Astrocyte (in vitro differentiated cells and primary cell): ENCODE measurements around the gene ITGAE. TPM values are rescaled to one million over a fixed set of nuclear protein-coding genes. Genes with fewer than 3 reads are reported as not detected.

ENCODE experiments used
- DNase-seq: peaks from one replicate; pipeline ENCODE4 v3.0.0-alpha.2; 2010; ENCODE audit warnings: low read depth
- FAIRE-seq: peaks from 2 replicates; lab custom pipeline; 2011; peaks lifted over from hg19 to GRCh38; lab: Jason Lieb, UNC
- H2AFZ ChIP-seq: 2 replicates; pipeline ENCODE4 v1.6.0; 2012; ENCODE audit warnings: low read depth, low read length, inconsistent platforms
- H3K27ac ChIP-seq: 2 replicates; pipeline ENCODE4 v1.5.1; 2011; ENCODE audit warnings: low read depth, low read length, inconsistent platforms
- H3K27me3 ChIP-seq: 2 replicates; pipeline ENCODE4 v1.6.0; 2011; ENCODE audit warnings: low read length, inconsistent platforms; ENCODE audit not compliant: insufficient read depth
- H3K36me3 ChIP-seq: 2 replicates; pipeline ENCODE4 v1.5.1; 2011; ENCODE audit warnings: low read length, inconsistent platforms; ENCODE audit not compliant: insufficient read depth
- H3K4me1 ChIP-seq: 2 replicates; pipeline ENCODE4 v1.5.1; 2011; ENCODE audit warnings: low read length, inconsistent platforms; ENCODE audit not compliant: insufficient read depth
- H3K4me2 ChIP-seq: 2 replicates; pipeline ENCODE4 v1.6.0; 2012; ENCODE audit warnings: low read length, inconsistent platforms
- H3K4me3 ChIP-seq: 2 replicates; pipeline ENCODE4 v1.5.1; 2011; ENCODE audit warnings: low read depth, mild to moderate bottlenecking, low read length, inconsistent platforms; ENCODE audit not compliant: insufficient read depth
- H3K79me2 ChIP-seq: 2 replicates; pipeline ENCODE4 v1.6.0; 2012; ENCODE audit warnings: mild to moderate bottlenecking, low read length, inconsistent platforms; ENCODE audit not compliant: insufficient read depth
- H3K9ac ChIP-seq: 2 replicates; pipeline ENCODE4 v1.6.0; 2012; ENCODE audit warnings: mild to moderate bottlenecking, low read length, inconsistent platforms
- H3K9me3 ChIP-seq: 2 replicates; pipeline ENCODE4 v1.5.1; 2012; ENCODE audit warnings: low read depth, mild to moderate bottlenecking, low read length, inconsistent platforms; ENCODE audit not compliant: insufficient read depth
- H4K20me1 ChIP-seq: 2 replicates; pipeline ENCODE4 v1.6.0; 2012; ENCODE audit warnings: low read length, inconsistent platforms; ENCODE audit not compliant: insufficient read depth
- H3K27ac Mint-ChIP-seq: one replicate; pipeline ENCODE4 v1.8.0; 2021; ENCODE audit warnings: mild to moderate bottlenecking, mixed read lengths; ENCODE audit not compliant: unreplicated experiment
- H3K27me3 Mint-ChIP-seq: one replicate; pipeline ENCODE4 v1.8.0; 2021; ENCODE audit warnings: low read depth, mixed read lengths; ENCODE audit not compliant: unreplicated experiment
- H3K36me3 Mint-ChIP-seq: one replicate; pipeline ENCODE4 v1.8.0; 2021; ENCODE audit warnings: low read depth, mixed read lengths; ENCODE audit not compliant: unreplicated experiment
- H3K4me1 Mint-ChIP-seq: one replicate; pipeline ENCODE4 v1.8.0; 2021; ENCODE audit warnings: low read depth, mixed read lengths; ENCODE audit not compliant: unreplicated experiment
- H3K4me3 Mint-ChIP-seq: one replicate; pipeline ENCODE4 v1.8.0; 2021; ENCODE audit warnings: mild to moderate bottlenecking, moderate library complexity, mixed read lengths; ENCODE audit not compliant: unreplicated experiment
- H3K9me3 Mint-ChIP-seq: one replicate; pipeline ENCODE4 v1.8.0; 2021; ENCODE audit warnings: mild to moderate bottlenecking, mixed read lengths; ENCODE audit not compliant: unreplicated experiment
- EZH2 ChIP-seq: IDR thresholded peaks from 2 replicates; pipeline ENCODE4 v1.6.1; 2012; ENCODE audit warnings: mild to moderate bottlenecking, low read length, inconsistent platforms; ENCODE audit not compliant: insufficient read depth
- total RNA-seq: library from RNA; stranded (reverse); gene quantifications from 2 replicates; pipeline ENCODE4 v1.2.1, GENCODE V29; 2021
- TF ChIP-seq, protein P1 (sequence below): IDR thresholded peaks from 2 replicates; pipeline ENCODE4 v1.5.1; 2011; ENCODE audit warnings: low read depth, mild to moderate bottlenecking, inconsistent platforms, low read length, moderate library complexity; ENCODE audit not compliant: insufficient read depth

Gene ITGAE
- total RNA-seq, 1 donor from 2014 or later: 30.9 TPM

DNA sequence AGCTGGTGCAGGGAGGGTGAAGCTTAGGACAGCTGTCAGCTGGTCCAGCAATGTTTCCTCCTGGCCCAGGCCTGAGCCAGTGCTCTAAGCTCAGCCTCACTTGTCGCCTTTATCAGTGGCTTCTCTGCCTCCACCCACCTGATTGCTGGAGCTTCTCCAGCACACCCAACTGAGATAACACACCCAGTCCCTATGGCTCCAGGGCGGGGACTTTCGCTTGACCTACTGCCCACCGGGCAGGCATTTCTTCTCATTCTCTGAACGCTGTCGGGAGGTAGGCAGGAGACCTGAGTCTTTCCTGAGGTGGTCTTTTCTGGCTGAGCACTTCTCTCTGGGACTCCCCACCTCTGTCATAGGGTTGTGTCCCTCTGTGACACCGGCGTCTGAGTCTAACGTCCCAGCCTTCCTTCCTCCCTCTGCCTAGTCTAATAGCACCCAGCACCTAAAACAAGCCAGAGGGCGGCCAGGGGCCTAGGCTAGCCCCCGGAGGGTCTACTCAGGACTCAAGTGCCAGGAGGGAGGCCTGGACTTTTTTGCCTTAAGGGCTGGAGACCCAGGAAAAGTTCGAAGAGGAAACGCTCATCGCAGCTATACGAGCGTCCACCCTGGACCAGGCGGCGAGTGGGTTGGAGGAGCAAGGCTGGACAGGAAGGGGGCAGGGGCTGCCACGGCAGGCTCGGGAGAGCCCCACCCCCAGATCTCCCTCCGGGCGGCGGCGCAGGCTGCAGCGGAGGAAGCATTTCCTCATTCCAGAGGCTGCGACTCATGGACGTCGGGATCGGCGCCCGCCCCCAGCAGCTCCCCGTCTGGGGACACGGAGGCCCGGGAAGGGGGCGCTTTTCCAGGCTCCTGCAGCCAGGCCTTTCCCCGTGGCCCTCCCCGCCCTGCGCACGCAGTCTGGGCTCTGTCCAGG, 133.4 kb downstream of the ITGAE start:
- Histone ChIP-seq H3K4me3 (peak overlapping the region; percentile 95), H3K79me2 (peaks cover 76% of the 10 kb centered on the region), H2AFZ (peak overlapping the region; percentile 54), H3K4me1 (peaks cover 18% of the 10 kb centered on the region), H3K27me3 (no peaks in the 10 kb centered on the region), H3K36me3 (peaks cover 17% of the 10 kb centered on the region), H3K27ac (peak overlapping the region; percentile 98), H3K9me3 (no peaks in the 10 kb centered on the region), H3K4me2 (peak overlapping the region; percentile 100), H4K20me1 (peaks cover 73% of the 10 kb centered on the region), H3K9ac (peak overlapping the region; percentile 98)
- DNase-seq (peak; percentile 81), FAIRE-seq (peak; percentile 43)
- H3K4me3 Mint-ChIP-seq: peak overlapping the region; percentile 93
- TF ChIP-seq EZH2: no peak
- TF ChIP-seq, protein P1, sequence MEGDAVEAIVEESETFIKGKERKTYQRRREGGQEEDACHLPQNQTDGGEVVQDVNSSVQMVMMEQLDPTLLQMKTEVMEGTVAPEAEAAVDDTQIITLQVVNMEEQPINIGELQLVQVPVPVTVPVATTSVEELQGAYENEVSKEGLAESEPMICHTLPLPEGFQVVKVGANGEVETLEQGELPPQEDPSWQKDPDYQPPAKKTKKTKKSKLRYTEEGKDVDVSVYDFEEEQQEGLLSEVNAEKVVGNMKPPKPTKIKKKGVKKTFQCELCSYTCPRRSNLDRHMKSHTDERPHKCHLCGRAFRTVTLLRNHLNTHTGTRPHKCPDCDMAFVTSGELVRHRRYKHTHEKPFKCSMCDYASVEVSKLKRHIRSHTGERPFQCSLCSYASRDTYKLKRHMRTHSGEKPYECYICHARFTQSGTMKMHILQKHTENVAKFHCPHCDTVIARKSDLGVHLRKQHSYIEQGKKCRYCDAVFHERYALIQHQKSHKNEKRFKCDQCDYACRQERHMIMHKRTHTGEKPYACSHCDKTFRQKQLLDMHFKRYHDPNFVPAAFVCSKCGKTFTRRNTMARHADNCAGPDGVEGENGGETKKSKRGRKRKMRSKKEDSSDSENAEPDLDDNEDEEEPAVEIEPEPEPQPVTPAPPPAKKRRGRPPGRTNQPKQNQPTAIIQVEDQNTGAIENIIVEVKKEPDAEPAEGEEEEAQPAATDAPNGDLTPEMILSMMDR: no peak
- H3K4me1 Mint-ChIP-seq: peaks cover 23% of the 10 kb centered on the region
- H3K27me3 Mint-ChIP-seq: no peaks in the 10 kb centered on the region
- H3K9me3 Mint-ChIP-seq: no peaks in the 10 kb centered on the region
- H3K27ac Mint-ChIP-seq: peak overlapping the region; percentile 92
- peaks cover 8% of the 10 kb centered on the region for H3K36me3 Mint-ChIP-seq

- TF ChIP-seq, protein P1: no peak
- TF ChIP-seq EZH2: no peak
- no peaks in the 10 kb centered on the region for H3K27me3 Mint-ChIP-seq
- Histone ChIP-seq H3K4me3 (peak overlapping the region; percentile 95), H3K36me3 (peaks cover 17% of the 10 kb centered on the region), H2AFZ (no peak overlapping the region), H3K27me3 (no peaks in the 10 kb centered on the region), H3K4me1 (peaks cover 18% of the 10 kb centered on the region), H4K20me1 (peaks cover 79% of the 10 kb centered on the region), H3K9me3 (no peaks in the 10 kb centered on the region), H3K4me2 (peak overlapping the region; percentile 100), H3K27ac (peak overlapping the region; percentile 8), H3K79me2 (peaks cover 76% of the 10 kb centered on the region), H3K9ac (peak overlapping the region; percentile 98)
- H3K27ac Mint-ChIP-seq: no peak overlapping the region
- H3K36me3 Mint-ChIP-seq: peaks cover 6% of the 10 kb centered on the region
- H3K4me1 Mint-ChIP-seq: peaks cover 21% of the 10 kb centered on the region
- no peaks in the 10 kb centered on the region for H3K9me3 Mint-ChIP-seq
- no peak for DNase-seq
- H3K4me3 Mint-ChIP-seq: peak overlapping the region; percentile 93
- no peak for FAIRE-seq
Measured at GRCh38 chr17:3666516-3666915, 134.5 kb downstream of the ITGAE start.

- peaks cover 6% of the 10 kb centered on the region for H3K36me3 Mint-ChIP-seq
- Histone ChIP-seq H3K27me3 (no peaks in the 10 kb centered on the region), H3K79me2 (peaks cover 76% of the 10 kb centered on the region), H3K4me1 (peaks cover 18% of the 10 kb centered on the region), H3K27ac (no peak overlapping the region), H3K4me2 (peak overlapping the region; percentile 100), H3K36me3 (peaks cover 17% of the 10 kb centered on the region), H3K9ac (peak overlapping the region; percentile 8), H3K9me3 (no peaks in the 10 kb centered on the region), H4K20me1 (peaks cover 86% of the 10 kb centered on the region), H3K4me3 (no peak overlapping the region), H2AFZ (no peak overlapping the region)
- TF ChIP-seq, protein P1: no peak
- TF ChIP-seq EZH2: no peak
- no peak for FAIRE-seq
- no peak overlapping the region for H3K27ac Mint-ChIP-seq
- no peaks in the 10 kb centered on the region for H3K27me3 Mint-ChIP-seq
- no peak for DNase-seq
- H3K9me3 Mint-ChIP-seq: no peaks in the 10 kb centered on the region
- peak overlapping the region; percentile 93 for H3K4me3 Mint-ChIP-seq
- peaks cover 21% of the 10 kb centered on the region for H3K4me1 Mint-ChIP-seq
Measured at GRCh38 chr17:3665834-3666233, 135.2 kb downstream of the ITGAE start.
